ENCODE measurements around the gene STIP1.

DNA sequence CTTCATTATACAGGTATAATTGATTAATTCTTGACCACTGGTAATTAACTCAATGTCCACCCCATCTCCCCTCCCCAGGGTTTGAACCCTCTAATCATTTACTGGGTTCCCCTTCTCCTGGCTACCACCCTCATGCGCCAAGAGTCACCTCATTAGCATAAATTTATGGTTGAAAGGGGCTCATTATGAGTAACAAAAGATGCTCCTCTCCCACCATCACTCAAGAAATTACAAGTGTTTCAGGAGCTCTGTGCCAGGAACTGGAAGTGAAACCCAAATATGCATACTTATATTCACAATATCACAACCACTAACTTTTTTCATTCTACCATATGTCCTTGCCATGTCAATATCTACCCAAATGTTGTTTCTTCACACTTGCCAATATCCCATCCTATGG lies 7.8 kb upstream of the STIP1 start:
- no peak for TF ChIP-seq POLR2A (IDR thresholded peaks at IDR 0.05)
- TF ChIP-seq, protein P1, sequence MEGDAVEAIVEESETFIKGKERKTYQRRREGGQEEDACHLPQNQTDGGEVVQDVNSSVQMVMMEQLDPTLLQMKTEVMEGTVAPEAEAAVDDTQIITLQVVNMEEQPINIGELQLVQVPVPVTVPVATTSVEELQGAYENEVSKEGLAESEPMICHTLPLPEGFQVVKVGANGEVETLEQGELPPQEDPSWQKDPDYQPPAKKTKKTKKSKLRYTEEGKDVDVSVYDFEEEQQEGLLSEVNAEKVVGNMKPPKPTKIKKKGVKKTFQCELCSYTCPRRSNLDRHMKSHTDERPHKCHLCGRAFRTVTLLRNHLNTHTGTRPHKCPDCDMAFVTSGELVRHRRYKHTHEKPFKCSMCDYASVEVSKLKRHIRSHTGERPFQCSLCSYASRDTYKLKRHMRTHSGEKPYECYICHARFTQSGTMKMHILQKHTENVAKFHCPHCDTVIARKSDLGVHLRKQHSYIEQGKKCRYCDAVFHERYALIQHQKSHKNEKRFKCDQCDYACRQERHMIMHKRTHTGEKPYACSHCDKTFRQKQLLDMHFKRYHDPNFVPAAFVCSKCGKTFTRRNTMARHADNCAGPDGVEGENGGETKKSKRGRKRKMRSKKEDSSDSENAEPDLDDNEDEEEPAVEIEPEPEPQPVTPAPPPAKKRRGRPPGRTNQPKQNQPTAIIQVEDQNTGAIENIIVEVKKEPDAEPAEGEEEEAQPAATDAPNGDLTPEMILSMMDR (IDR thresholded peaks at IDR 0.05), result no peak
